Measurements from ENCODE around the gene PIEZO1. TPM values are rescaled to one million over a fixed set of nuclear protein-coding genes. Genes with fewer than 3 reads are reported as not detected.

Gene PIEZO1
- polyA plus RNA-seq, 2 of the 4 experiments (the other 2 are of a cell fraction): 26.1 to 84.7 TPM

GRCh38 chr16:88771294-88771772, 13.7 kb downstream of the PIEZO1 start:
- no peak for FAIRE-seq
- WGBS (ENCODE audit: missing lambda C conversion rate): 91% methylated on average over 13 of the region's 19 CpGs
- no peaks in the 10 kb centered on the region for H3K9me3 ChIP-seq
- TF ChIP-seq HDAC2 (IDR thresholded peaks at IDR 0.05): no peak
- no peak for TF ChIP-seq BHLHE40 (IDR thresholded peaks at IDR 0.05; ENCODE audit: low read depth, low read length)
- no peak for TF ChIP-seq EHF (CRISPR knock-in tag; IDR thresholded peaks at IDR 0.05)
- no peak for TF ChIP-seq FOSB (CRISPR knock-in tag; IDR thresholded peaks at IDR 0.05)
- no peak for TF ChIP-seq FOSL2 (IDR thresholded peaks at IDR 0.05)
- TF ChIP-seq FOSL2 (CRISPR knock-in tag; IDR thresholded peaks at IDR 0.05): no peak
- no peak for TF ChIP-seq CHD2 (IDR thresholded peaks at IDR 0.05; ENCODE audit: low read length, partially characterized antibody)
- no peak for TF ChIP-seq SREBF2 (IDR thresholded peaks at IDR 0.05)
- TF ChIP-seq HES2 (IDR thresholded peaks at IDR 0.05): no peak
- no peak for TF ChIP-seq ATOH8 (CRISPR knock-in tag; IDR thresholded peaks at IDR 0.05; ENCODE audit: low read depth)
- no peak for TF ChIP-seq HOXB13 (CRISPR knock-in tag; IDR thresholded peaks at IDR 0.05; ENCODE audit: low read depth)
- TF ChIP-seq ZSCAN20 (CRISPR knock-in tag; IDR thresholded peaks at IDR 0.05): no peak
- TF ChIP-seq KDM1A (IDR thresholded peaks at IDR 0.05; ENCODE audit: low read depth): no peak
- no peak for TF ChIP-seq CTCF (IDR thresholded peaks at IDR 0.05)
- no peak for TF ChIP-seq EP300 (IDR thresholded peaks at IDR 0.05)
- TF ChIP-seq MAX (IDR thresholded peaks at IDR 0.05): no peak
- TF ChIP-seq TP53 (CRISPR knock-in tag; IDR thresholded peaks at IDR 0.05): no peak
- no peak for TF ChIP-seq RFX5 (IDR thresholded peaks at IDR 0.05)
- no peak for TF ChIP-seq EHMT2 (IDR thresholded peaks at IDR 0.05; ENCODE audit: low read depth)
- TF ChIP-seq HOXB5 (CRISPR knock-in tag; IDR thresholded peaks at IDR 0.05): no peak
- ChIA-PET CTCF (interaction anchor here (1.1 to 31.8 kb wide), 4 partner anchors 9 to 96 kb away, joined by 3 to 596 read pairs (median 4); no protein-coding TSS in a partner anchor), POLR2A (no interaction called here)
- no peak for DNase-seq (ENCODE audit: low read depth in 1 of 2, low spot score in 1 of 2)
- H3K4me2 ChIP-seq: peak overlapping the region; percentile 24; the same call in 1 of the 3 replicates
- ATAC-seq: peak in 1 of 2 experiments; percentile 3; a peak in 1 of 6 replicates
- H3K4me1 ChIP-seq: peaks cover 56% of the 10 kb centered on the region
- peak overlapping the region in 1 of 2 experiments; percentile 70; a peak in 2 of 6 replicates for H3K27ac ChIP-seq
- no peak overlapping the region for H3K4me3 ChIP-seq

GRCh38 chr16:88770461-88771293, 14.3 kb downstream of the PIEZO1 start:
- Histone ChIP-seq H3K4me1 (peaks cover 60% of the 10 kb centered on the region), H3K9me3 (no peaks in the 10 kb centered on the region), H3K4me2 (peak overlapping the region; percentile 24; the same call in 1 of the 3 replicates), H3K27ac (peak overlapping the region in 1 of 2 experiments; percentile 70; a peak in 3 of 6 replicates), H3K4me3 (no peak overlapping the region)
- DNase-seq (ENCODE audit: low read depth in 1 of 2, low spot score in 1 of 2) (peak in 1 of 2 experiments; percentile 45), FAIRE-seq (no peak), ATAC-seq (peak; percentile 9 to 41; a peak in 3 of 6 replicates)
- ChIA-PET POLR2A (no interaction called here), CTCF (interaction anchor here (0.8 to 31.8 kb wide), 6 partner anchors 10 to 96 kb away, joined by 3 to 596 read pairs (median 5); no protein-coding TSS in a partner anchor)
- 64% methylated on average over 18 of the region's 41 CpGs for whole genome bisulfite sequencing (ENCODE audit: missing lambda C conversion rate)
- TF ChIP-seq CTCF (IDR thresholded peaks at IDR 0.05) (no peak), HOXA7 (CRISPR knock-in tag; IDR thresholded peaks at IDR 0.05) (no peak), NFE2L2 (conservative IDR thresholded peaks at IDR 0.05; ENCODE audit: low read length) (no peak), FOSB (CRISPR knock-in tag; IDR thresholded peaks at IDR 0.05) (no peak), RARB (CRISPR knock-in tag; IDR thresholded peaks at IDR 0.05) (no peak), FOXS1 (CRISPR knock-in tag; IDR thresholded peaks at IDR 0.05) (no peak), BCL3 (IDR thresholded peaks at IDR 0.05) (no peak), HOXB5 (CRISPR knock-in tag; IDR thresholded peaks at IDR 0.05) (no peak), BHLHE40 (IDR thresholded peaks at IDR 0.05; ENCODE audit: low read depth, low read length) (no peak), PHF8 (IDR thresholded peaks at IDR 0.05; ENCODE audit: borderline replicate concordance, low read depth) (no peak), EP300 (IDR thresholded peaks at IDR 0.05) (no peak), CHD2 (IDR thresholded peaks at IDR 0.05; ENCODE audit: low read length, partially characterized antibody) (no peak), CEBPB (IDR thresholded peaks at IDR 0.05) (no peak), TP53 (CRISPR knock-in tag; IDR thresholded peaks at IDR 0.05) (no peak), EHF (CRISPR knock-in tag; IDR thresholded peaks at IDR 0.05) (no peak), HEYL (CRISPR knock-in tag; IDR thresholded peaks at IDR 0.05) (no peak)
